Ectodermal cell (in vitro differentiated cells): Measurements from ENCODE around the gene DPP10.

Experiments
- H3K27ac ChIP-seq: 2 replicates; pipeline ENCODE4 v1.7.0; 2013; ENCODE audit warnings: mild to moderate bottlenecking, low read depth, low read length; ENCODE audit not compliant: insufficient read depth, poor library complexity, severe bottlenecking
- H3K27me3 ChIP-seq: 2 replicates; pipeline ENCODE4 v1.7.0; 2013; ENCODE audit warnings: mild to moderate bottlenecking, low read length; ENCODE audit not compliant: insufficient read depth, control insufficient read depth, poor library complexity, severe bottlenecking
- H3K36me3 ChIP-seq: one replicate; pipeline ENCODE4 v1.7.0; 2013; ENCODE audit warnings: low read length; ENCODE audit not compliant: control insufficient read depth, insufficient read depth
- H3K4me1 ChIP-seq: one replicate; pipeline ENCODE4 v1.7.0; 2013; ENCODE audit warnings: low read length; ENCODE audit not compliant: control insufficient read depth, insufficient read depth
- H3K4me3 ChIP-seq: 2 replicates; pipeline ENCODE4 v1.7.0; 2013; ENCODE audit warnings: low read depth, low read length, control low read depth; ENCODE audit not compliant: insufficient read depth
- H3K9me3 ChIP-seq: 2 replicates; pipeline ENCODE4 v1.7.0; 2013; ENCODE audit warnings: mild to moderate bottlenecking, low read length, moderate library complexity; ENCODE audit not compliant: control insufficient read depth
- WGBS, 2 experiments: methylation state at CpG; one replicate each; pipeline ENCODE4 v1.1.7; 2013; ENCODE audit warnings: missing lambda C conversion rate in 2 of 2; 5-methylcytosine and 5-hydroxymethylcytosine counted together

DPP10 gene

DNA sequence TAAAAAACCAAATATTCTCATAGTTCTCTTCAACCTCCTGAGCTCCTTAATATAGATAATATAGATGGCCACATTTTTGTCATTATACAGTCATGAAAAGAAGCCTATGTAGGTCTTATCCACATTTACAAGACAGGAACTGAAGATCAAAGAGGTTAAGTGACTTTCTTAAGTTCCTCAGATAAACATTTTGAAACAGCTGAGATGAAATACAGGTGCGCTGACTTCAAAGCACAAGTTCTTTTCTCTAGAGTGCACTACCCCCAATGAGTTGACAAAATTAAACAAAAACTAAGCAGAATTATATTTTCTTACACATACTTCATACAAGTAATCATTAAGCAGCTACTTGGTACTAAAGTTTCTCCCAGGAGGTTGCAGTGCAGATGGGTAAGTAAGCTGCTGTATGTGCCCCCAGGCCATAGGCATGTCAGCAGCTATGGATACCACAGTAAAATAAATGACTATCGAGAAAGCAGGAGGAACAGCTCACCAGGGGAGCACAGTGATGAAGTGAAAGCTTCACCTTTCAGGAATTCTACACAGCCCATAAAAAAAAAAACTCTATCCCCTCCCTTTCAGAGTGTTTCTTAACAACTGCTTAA, 199.8 kb downstream of the DPP10 start:
- Histone ChIP-seq H3K36me3 (no peaks in the 10 kb centered on the region), H3K4me3 (no peak overlapping the region), H3K4me1 (no peaks in the 10 kb centered on the region), H3K27me3 (no peaks in the 10 kb centered on the region), H3K27ac (no peak overlapping the region), H3K9me3 (no peaks in the 10 kb centered on the region)
- WGBS, 2 experiments: 82 to 86% methylated on average over 2 of the region's 2 CpGs

DNA sequence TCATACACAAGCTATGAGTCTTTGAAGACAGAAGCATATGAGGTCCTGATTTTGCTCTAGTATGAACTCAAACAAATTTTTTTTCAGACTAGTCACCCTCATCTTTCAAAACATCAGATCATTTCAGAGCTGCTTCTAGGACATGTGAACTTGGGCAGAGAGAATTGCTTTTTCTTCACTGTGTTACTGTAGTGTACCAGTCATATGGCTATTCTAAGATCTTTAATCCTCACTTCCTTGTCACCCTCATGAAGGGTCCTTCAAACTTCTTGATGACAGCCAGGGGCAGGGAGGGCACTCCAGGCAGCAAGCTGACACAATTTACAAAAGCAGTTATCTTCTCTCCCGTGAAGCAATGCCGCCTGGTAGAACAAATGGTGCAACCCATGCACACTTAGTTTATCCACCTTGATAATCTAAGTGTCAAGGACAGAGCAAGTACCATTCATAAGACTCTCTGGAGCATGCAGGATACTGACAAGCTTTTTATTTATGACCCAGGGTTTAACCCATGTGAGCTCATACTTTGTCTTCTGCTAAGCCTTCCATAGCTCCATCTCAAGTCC, 200.6 kb downstream of the DPP10 start:
- H3K4me3 ChIP-seq: no peak overlapping the region
- H3K27me3 ChIP-seq: no peaks in the 10 kb centered on the region
- H3K36me3 ChIP-seq: no peaks in the 10 kb centered on the region
- WGBS, 2 experiments: 89 to 90% methylated on average over 2 of the region's 2 CpGs
- no peak overlapping the region for H3K27ac ChIP-seq
- H3K4me1 ChIP-seq: no peaks in the 10 kb centered on the region
- no peaks in the 10 kb centered on the region for H3K9me3 ChIP-seq

DNA sequence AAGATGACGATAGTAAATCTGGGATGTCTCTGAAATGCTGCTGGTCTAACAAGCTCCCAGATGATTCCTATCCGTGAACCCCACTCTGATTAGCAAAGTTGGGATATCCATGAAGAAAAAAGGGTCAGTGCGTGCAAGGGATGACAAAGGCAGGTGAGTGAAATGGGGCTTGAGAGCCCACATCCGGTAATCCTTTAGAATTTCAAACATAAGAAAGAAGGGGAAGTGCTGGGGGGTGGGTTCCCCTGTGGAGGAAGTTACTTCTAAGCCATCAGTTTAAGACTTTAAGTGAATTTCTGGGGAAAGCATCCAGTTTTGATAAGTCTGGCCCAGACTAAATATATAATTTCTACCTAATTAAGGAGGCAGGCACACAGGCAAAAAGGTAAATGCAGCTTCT, 209.5 kb downstream of the DPP10 start:
- Histone ChIP-seq H3K27me3 (no peaks in the 10 kb centered on the region), H3K4me3 (no peak overlapping the region), H3K27ac (no peak overlapping the region), H3K9me3 (no peaks in the 10 kb centered on the region), H3K36me3 (no peaks in the 10 kb centered on the region), H3K4me1 (no peaks in the 10 kb centered on the region)
- WGBS, 2 experiments: 82 to 83% methylated on average over 4 of the region's 4 CpGs

DNA sequence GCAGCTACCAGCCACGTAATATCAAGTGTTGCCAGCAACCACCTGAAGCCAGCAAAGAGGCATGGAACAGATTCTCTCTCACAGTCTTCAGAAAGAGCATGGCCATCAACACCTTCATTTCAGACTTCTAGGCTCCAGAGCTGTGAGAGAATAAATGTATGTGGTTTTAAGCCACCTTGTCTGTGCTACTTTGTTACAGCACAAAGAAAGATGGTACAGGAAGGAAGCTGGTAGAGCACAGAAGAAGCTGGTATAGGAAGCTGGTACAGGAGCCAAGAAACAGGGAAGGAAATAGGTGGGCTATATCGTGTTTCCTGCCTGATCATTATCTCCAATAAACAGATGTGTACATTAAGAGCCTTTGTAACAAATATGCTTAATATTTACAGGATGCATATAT, 217.4 kb downstream of the DPP10 start:
- no peaks in the 10 kb centered on the region for H3K4me1 ChIP-seq
- H3K27me3 ChIP-seq: peaks cover 7% of the 10 kb centered on the region
- no peak overlapping the region for H3K4me3 ChIP-seq
- WGBS, 2 experiments: 80 to 100% methylated on average over 1 to 2 of the region's 2 CpGs
- no peaks in the 10 kb centered on the region for H3K9me3 ChIP-seq
- no peaks in the 10 kb centered on the region for H3K36me3 ChIP-seq
- H3K27ac ChIP-seq: no peak overlapping the region

DNA sequence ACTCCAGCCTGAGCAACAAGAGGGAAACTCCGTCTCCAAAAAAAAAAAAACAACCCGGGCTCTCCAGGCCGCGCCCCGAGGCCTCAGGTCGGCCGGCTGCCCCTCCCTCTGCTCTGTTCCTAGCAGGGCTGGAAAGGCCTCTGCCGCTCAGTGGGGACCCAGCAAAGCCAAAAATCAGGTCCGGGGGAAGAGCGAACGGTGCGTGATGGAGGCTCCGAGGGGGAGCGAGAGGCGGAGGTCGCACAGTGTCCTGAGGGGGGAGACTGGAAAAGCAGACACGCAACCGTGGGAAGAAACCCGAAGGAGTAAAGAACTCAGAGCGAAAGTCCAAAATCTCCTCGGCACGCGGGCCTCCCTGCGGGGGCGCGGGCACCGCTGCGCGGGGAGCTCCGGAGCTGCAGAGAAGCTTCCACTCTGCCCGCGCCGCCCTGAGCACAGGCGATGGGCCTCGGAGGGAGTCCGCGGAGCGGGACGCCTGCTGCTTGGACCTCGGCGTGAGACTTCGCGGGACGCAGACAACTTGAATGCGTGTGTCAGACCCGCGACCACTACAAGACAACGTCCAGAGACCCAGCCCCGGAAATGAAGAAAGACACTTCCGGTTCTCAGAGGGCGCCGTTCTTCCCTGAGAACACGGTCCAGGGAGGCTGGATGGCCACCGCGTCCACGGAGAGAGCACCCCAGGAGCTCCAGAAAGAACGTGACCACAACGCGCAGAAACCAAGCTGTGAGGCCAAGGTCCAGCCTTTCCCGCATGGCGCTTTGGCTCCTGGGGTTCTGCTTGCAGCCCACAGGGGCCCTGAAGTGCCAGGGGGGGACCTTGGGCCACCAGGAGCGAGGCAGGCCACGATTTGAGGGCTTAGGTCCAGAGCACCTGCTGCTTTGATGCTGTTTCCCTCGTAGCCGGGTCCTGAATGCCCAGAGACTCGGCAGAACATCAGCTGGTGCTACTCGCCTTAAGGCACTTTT, 219.8 kb downstream of the DPP10 start:
- Histone ChIP-seq H3K36me3 (no peaks in the 10 kb centered on the region), H3K27me3 (peaks cover 7% of the 10 kb centered on the region), H3K27ac (no peak overlapping the region), H3K4me3 (peak overlapping the region; percentile 39), H3K4me1 (no peaks in the 10 kb centered on the region), H3K9me3 (no peaks in the 10 kb centered on the region)
- WGBS, 2 experiments: 69 to 72% methylated on average over 67 of the region's 67 CpGs

DNA sequence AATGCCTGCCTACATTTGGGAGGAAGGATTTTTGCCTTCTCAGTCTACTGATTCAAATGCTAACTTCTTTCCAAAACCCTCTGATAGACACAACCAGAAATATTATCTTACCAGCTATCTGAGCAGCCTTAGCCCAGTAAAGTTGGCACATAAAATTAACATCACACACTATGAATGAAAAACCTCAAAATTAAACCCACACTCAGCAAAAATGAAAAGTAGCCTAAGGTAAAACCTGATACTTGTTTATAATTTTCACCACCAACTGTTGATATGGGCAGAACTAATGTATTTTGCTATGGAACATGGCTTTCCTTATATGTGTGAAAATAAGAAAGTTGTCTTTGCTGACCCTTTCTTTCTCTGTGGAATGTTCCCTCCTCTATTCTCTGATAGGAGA, 226.0 kb downstream of the DPP10 start:
- H3K4me3 ChIP-seq: no peak overlapping the region
- no peaks in the 10 kb centered on the region for H3K27me3 ChIP-seq
- no peaks in the 10 kb centered on the region for H3K36me3 ChIP-seq

DNA sequence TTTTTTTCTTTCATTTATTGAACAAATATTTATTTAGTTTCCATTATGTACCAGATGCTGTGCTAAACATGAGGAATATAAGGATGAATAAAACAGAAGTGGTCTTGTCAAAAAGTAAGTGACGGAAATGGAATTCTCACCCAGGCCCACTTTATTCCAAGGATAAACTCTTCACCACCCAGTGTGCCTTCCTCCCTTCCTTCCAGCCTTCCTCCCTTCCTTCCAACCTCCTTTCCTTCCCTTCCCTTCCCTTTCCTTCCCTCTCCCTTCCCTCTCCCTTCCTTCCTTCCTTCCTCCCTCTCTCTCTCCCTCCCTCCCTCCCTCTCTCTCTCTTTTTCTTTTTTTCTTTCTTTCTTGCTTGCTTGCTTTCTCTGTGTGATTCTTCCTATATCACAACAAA, 240.8 kb downstream of the DPP10 start:
- no peak overlapping the region for H3K4me3 ChIP-seq
- no peak overlapping the region for H3K27ac ChIP-seq
- WGBS, 2 experiments: 96 to 100% methylated on average over 1 of the region's 1 CpG
- H3K9me3 ChIP-seq: no peaks in the 10 kb centered on the region
- H3K36me3 ChIP-seq: no peaks in the 10 kb centered on the region
- H3K4me1 ChIP-seq: peaks cover 10% of the 10 kb centered on the region
- H3K27me3 ChIP-seq: no peaks in the 10 kb centered on the region

More for the DNA sequence above, 226.0 kb downstream of the DPP10 start:
- Histone ChIP-seq H3K9me3 (no peaks in the 10 kb centered on the region), H3K27ac (no peak overlapping the region), H3K4me1 (no peaks in the 10 kb centered on the region)

DNA sequence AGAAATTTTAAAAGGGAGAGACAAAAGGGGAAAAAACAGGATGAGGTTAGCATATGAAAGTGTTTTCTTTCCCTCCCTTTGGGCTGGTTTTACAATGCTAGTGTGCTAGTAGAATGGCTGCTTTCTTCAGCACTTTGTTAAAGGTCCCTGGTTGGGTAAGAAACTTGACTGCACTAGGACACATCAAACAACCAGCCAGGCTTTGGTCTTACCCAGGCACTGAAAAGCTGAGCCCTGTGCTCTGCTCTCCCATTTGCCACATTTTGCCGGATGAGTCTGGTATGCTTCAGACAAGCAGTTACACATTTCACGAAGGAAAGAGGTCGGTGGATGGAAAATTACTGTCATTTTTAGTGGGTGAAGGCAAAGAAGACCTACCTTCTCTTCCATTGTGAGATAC, 242.0 kb downstream of the DPP10 start:
- no peaks in the 10 kb centered on the region for H3K36me3 ChIP-seq
- H3K9me3 ChIP-seq: no peaks in the 10 kb centered on the region
- 86 to 87% methylated on average over 3 of the region's 3 CpGs for WGBS, 2 experiments
- H3K4me3 ChIP-seq: no peak overlapping the region
- H3K27me3 ChIP-seq: no peaks in the 10 kb centered on the region
- H3K27ac ChIP-seq: no peak overlapping the region
- H3K4me1 ChIP-seq: peaks cover 10% of the 10 kb centered on the region

DNA sequence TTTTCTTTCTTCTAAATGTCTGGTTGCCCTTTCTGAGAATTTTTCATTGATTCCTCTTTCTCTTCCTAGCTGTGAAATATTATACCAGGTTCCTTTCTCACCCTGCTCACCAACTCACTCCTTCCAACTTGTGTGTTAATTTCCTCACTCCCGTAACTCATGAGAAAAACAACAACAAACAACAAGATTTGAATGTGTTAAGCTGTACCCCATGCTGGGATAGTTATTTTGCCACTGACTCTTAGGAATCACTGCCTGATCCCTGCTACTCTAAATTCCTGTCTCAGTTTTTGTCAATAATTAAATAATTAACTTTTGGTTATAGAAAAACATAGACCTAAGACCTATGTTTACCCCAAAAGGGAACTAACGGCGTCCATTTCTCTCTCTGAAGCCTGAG, 242.7 kb downstream of the DPP10 start:
- Histone ChIP-seq H3K27ac (no peak overlapping the region), H3K4me1 (peaks cover 10% of the 10 kb centered on the region), H3K9me3 (no peaks in the 10 kb centered on the region), H3K27me3 (no peaks in the 10 kb centered on the region), H3K4me3 (no peak overlapping the region), H3K36me3 (no peaks in the 10 kb centered on the region)
- 77 to 80% methylated on average over 3 of the region's 3 CpGs for WGBS, 2 experiments

DNA sequence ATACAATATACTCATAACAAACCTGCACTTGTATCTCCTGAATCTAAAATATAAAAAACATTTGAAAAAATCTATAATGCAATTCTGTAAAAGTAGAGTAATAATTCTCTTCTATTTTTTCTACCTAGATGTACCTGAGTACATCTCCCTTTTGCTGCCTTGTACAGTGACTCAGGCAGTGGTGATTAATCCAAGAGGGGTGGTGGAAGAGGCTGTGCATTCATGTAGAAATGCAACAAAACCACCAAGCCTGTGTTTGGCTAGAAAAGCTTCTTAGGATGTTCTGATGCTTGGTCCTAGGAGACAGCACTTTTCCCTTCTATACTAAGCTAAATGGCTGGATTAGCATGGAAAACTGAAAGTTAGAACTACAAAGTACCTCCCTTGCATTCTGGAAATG, 245.8 kb downstream of the DPP10 start:
- H3K27ac ChIP-seq: no peak overlapping the region
- peaks cover 4% of the 10 kb centered on the region for H3K4me1 ChIP-seq
- no peaks in the 10 kb centered on the region for H3K27me3 ChIP-seq
- H3K9me3 ChIP-seq: no peaks in the 10 kb centered on the region
- H3K4me3 ChIP-seq: no peak overlapping the region
- H3K36me3 ChIP-seq: no peaks in the 10 kb centered on the region
